ENCODE measurements around the gene EXOC1. TPM values are rescaled to one million over a fixed set of nuclear protein-coding genes. Genes with fewer than 3 reads are reported as not detected.

The EXOC1 gene
- total and polyA plus RNA-seq, 11 donors: 11.0 to 27.7 (median 21.4) TPM

GRCh38 chr4:55830716-55831115 lies 22.7 kb upstream of the EXOC1 start:
- intact Hi-C loops (cut with DNase I): no loop called here
- 57 to 69% (median 66%) methylated on average over 4 of the region's 4 CpGs for WGBS, 4 donors
- TF ChIP-seq POLR2A (IDR thresholded peaks at IDR 0.05) (no peak), CTCF (IDR thresholded peaks at IDR 0.05) (no peak)
- Histone ChIP-seq H3K4me3 (no peak overlapping the region), H3K36me3 (no peaks in the 10 kb centered on the region), H3K27ac (no peak overlapping the region), H3K9me3 (no peaks in the 10 kb centered on the region), H3K27me3 (peaks cover 0 to 18% (median 0%) of the 10 kb centered on the region in 9 donors), H3K4me1 (no peaks in the 10 kb centered on the region)
- no peak for ATAC-seq
- no peak for DNase-seq

- Histone ChIP-seq H3K36me3 (no peaks in the 10 kb centered on the region), H3K4me3 (no peak overlapping the region), H3K9me3 (peaks cover 0 to 13% (median 2%) of the 10 kb centered on the region in 12 donors), H3K27ac (no peak overlapping the region), H3K27me3 (peaks cover 0 to 13% (median 3%) of the 10 kb centered on the region in 9 donors), H3K4me1 (no peaks in the 10 kb centered on the region)
- ATAC-seq (no peak), DNase-seq (no peak)
- 85 to 96% (median 94%) methylated on average over 3 of the region's 3 CpGs for WGBS, 4 donors
- intact Hi-C loops (cut with DNase I): no loop called here
- TF ChIP-seq POLR2A (IDR thresholded peaks at IDR 0.05) (no peak), CTCF (IDR thresholded peaks at IDR 0.05) (no peak)
Measured at GRCh38 chr4:55834086-55834795, 19.2 kb upstream of the EXOC1 start.

DNA sequence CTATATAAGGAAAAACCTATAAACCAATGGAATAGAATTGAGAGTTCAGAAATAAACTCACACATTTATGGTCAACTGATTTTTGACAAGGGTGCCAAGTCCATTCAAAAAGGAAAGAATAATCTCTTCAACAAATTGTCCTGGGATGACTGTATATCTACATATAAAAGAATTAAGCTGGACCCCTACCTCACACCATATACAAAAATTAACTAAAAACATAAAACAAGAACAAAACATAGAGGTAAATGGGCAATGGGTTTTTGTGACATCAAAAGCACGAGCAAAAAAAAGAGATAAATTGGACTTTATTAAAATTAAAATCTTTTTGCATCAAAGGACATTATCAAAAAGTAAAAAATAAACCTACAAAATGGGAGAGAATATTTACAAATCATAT lies 15.5 kb upstream of the EXOC1 start:
- no peaks in the 10 kb centered on the region for H3K4me1 ChIP-seq
- intact Hi-C loops (cut with DNase I): no loop called here
- no peak overlapping the region for H3K4me3 ChIP-seq
- H3K36me3 ChIP-seq: no peaks in the 10 kb centered on the region
- ATAC-seq: no peak
- no peak for DNase-seq
- WGBS, 4 donors: 50 to 79% (median 60%) methylated on average over 1 of the region's 1 CpG
- H3K27me3 ChIP-seq: peaks cover 0 to 20% (median 0%) of the 10 kb centered on the region in 9 donors
- TF ChIP-seq CTCF (IDR thresholded peaks at IDR 0.05): no peak
- no peak for TF ChIP-seq POLR2A (IDR thresholded peaks at IDR 0.05)
- H3K27ac ChIP-seq: no peak overlapping the region
- peaks cover 0 to 13% (median 2%) of the 10 kb centered on the region in 12 donors for H3K9me3 ChIP-seq

DNA sequence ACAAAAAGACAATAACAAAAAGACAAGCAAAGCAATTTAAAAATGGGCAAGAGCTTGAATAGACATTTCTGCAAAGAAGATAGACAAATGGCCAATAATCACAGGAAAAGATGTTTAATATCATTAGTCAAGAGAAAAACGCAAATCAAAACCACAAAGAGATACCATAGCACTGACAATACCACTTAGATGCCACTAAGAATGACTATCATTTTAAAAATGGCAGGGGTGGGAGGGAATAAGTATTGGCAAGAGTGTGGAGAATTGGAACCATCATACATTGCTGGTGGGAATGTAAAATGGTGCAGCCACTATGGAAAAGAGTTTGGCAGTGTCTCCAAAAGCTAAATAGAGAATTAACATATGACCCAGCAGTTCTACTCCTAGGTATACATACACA lies 15.1 kb upstream of the EXOC1 start:
- Histone ChIP-seq H3K9me3 (peaks cover 0 to 13% (median 2%) of the 10 kb centered on the region in 12 donors), H3K36me3 (no peaks in the 10 kb centered on the region), H3K27me3 (peaks cover 0 to 20% (median 0%) of the 10 kb centered on the region in 9 donors), H3K4me1 (no peaks in the 10 kb centered on the region), H3K27ac (no peak overlapping the region), H3K4me3 (no peak overlapping the region)
- ATAC-seq: no peak
- 66 to 74% (median 70%) methylated on average over 1 of the region's 1 CpG for WGBS, 4 donors
- no peak for TF ChIP-seq POLR2A (IDR thresholded peaks at IDR 0.05)
- DNase-seq: no peak
- intact Hi-C loops (cut with DNase I): no loop called here

DNA sequence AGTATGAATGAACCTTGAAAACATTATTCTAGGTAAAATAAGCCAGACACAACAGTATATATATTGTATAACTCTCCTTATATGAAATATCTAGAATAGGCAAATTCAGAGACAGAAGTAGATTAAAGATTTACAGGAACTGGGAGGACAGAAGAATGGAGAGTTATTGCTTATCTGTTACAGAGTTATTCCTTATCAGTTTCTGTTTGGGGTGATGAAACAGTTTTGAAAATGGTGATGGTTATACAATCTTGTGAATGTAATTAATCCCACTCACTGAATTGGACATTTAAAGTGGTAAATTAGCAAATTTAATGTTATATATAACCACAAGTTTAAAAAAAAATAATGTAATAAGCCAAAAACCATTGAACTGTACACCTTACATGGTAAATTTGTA lies 14.5 kb upstream of the EXOC1 start:
- ATAC-seq (no peak), DNase-seq (no peak)
- H3K9me3 ChIP-seq: peaks cover 0 to 13% (median 2%) of the 10 kb centered on the region in 12 donors
- H3K27ac ChIP-seq: no peak overlapping the region
- no peak for TF ChIP-seq POLR2A (IDR thresholded peaks at IDR 0.05)
- no peak for TF ChIP-seq CTCF (IDR thresholded peaks at IDR 0.05)
- no peaks in the 10 kb centered on the region for H3K36me3 ChIP-seq
- H3K4me3 ChIP-seq: no peak overlapping the region
- intact Hi-C loops (cut with DNase I): no loop called here
- H3K4me1 ChIP-seq: no peaks in the 10 kb centered on the region
- peaks cover 0 to 20% (median 0%) of the 10 kb centered on the region in 9 donors for H3K27me3 ChIP-seq
